ENCODE results near the gene IGFLR1.

The IGFLR1 gene

DNA sequence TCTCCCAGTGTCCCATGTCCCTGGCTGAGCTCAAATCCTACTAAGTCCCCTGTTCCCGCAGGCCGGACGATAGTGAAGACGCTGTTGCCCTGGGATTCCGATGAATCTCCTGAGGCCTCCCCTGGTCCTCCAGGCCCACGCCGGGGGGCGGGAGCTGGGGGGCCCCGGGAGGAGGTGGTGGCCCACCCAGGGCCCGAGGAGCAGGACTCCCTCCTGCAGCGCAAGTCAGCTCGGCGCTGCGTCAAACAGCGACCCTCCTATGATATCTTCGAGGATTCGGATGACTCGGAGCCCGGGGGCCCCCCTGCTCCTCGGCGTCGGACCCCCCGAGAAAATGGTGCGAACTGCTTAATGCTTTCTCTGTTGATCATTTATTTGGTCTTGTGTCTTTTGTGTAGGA is 18.6 kb downstream of the IGFLR1 start:
- no peak for DNase-seq (ENCODE audit: low spot score)

DNA sequence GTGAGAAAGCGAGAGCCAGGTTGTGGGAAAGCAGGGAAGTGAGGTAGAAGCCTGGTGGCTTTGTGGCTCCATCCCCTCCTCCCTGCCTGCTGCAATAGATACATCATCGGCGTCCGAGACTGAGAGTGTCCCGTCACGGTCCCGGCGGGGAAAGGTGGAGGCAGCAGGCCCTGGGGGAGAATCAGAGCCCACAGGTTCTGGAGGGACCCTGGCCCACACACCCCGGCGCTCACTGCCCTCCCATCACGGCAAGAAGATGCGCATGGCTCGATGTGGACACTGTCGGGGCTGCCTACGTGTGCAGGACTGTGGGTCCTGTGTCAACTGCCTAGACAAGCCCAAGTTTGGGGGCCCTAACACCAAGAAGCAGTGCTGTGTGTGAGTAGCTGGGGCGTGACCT is 19.4 kb downstream of the IGFLR1 start:
- no peak for DNase-seq (ENCODE audit: low spot score)

DNA sequence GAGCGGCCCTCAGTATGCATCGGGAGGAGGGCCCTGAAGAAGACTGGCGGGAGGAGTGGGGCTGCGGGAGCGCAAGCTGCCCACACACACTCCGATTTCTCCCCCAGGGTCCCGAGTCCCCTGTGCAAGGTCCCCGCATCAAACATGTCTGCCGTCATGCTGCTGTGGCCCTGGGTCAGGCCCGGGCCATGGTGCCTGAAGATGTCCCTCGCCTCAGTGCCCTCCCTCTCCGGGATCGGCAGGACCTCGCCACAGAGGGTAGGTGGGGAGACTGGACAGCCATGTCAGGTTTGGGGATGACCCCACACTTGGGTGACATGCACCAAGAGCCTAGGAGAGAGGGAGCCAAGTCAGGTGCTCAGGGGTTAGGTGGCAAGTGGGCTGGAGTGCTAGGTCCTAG is 19.8 kb downstream of the IGFLR1 start:
- DNase-seq (ENCODE audit: low spot score) = no peak

DNA sequence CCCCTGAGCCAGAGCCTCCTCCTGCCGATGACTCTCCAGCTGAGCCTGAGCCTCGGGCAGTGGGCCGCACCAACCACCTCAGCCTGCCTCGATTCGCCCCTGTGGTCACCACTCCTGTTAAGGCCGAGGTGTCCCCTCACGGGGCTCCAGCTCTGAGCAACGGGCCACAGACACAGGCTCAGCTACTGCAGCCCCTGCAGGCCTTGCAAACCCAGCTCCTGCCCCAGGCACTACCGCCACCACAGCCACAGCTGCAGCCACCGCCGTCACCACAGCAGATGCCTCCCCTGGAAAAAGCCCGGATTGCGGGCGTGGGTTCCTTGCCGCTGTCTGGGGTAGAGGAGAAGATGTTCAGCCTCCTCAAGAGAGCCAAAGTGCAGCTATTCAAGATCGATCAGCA is 20.9 kb downstream of the IGFLR1 start:
- DNase-seq (ENCODE audit: low spot score) = no peak

DNA sequence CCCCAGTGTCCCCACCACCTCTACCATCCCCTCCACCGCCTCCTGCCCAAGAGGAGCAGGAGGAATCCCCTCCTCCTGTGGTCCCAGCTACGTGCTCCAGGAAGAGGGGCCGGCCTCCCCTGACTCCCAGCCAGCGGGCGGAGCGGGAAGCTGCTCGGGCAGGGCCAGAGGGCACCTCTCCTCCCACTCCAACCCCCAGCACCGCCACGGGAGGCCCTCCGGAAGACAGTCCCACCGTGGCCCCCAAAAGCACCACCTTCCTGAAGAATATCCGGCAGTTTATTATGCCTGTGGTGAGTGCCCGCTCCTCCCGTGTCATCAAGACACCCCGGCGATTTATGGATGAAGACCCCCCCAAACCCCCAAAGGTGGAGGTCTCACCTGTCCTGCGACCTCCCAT is 21.6 kb downstream of the IGFLR1 start:
- DNase-seq (ENCODE audit: low spot score) = no peak

DNA sequence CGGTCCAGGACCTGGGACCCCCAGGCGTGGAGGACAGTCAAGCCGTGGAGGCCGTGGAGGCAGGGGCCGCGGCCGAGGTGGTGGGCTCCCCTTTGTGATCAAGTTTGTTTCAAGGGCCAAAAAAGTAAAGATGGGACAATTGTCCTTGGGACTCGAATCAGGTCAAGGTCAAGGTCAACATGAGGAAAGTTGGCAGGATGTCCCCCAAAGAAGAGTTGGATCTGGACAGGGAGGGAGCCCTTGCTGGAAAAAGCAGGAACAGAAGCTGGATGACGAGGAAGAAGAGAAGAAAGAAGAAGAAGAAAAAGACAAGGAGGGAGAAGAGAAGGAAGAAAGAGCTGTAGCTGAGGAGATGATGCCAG is 22.1 kb downstream of the IGFLR1 start:
- DNase-seq (ENCODE audit: low spot score) = no peak

DNA sequence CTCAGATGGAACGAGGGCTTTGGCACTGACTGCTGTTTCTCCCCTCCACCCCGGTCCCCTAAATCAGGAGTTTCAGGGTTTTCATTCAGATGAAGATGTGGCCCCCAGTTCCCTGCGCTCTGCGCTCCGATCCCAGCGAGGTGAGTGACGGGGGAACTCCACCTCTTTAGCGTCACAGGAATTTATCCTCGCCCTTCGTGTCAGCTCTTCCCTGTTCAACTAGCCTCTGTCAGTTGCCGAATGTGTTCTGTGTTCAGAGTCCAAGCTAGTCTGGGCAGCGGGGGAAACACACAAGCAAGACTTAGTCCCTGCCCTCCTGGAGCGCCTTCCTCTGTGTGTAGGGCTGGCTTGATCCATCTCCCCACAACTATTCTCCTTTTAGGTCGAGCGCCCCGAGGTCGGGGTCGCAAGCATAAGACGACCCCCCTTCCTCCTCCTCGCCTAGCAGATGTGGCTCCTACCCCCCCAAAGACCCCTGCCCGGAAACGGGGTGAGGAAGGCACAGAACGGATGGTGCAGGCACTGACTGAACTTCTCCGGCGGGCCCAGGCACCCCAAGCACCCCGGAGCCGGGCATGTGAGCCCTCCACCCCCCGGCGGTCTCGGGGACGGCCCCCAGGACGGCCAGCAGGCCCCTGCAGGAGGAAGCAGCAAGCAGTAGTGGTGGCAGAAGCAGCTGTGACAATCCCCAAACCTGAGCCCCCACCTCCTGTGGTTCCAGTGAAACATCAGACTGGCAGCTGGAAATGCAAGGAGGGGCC is 22.7 kb downstream of the IGFLR1 start:
- no peak for DNase-seq (ENCODE audit: low spot score)

DNA sequence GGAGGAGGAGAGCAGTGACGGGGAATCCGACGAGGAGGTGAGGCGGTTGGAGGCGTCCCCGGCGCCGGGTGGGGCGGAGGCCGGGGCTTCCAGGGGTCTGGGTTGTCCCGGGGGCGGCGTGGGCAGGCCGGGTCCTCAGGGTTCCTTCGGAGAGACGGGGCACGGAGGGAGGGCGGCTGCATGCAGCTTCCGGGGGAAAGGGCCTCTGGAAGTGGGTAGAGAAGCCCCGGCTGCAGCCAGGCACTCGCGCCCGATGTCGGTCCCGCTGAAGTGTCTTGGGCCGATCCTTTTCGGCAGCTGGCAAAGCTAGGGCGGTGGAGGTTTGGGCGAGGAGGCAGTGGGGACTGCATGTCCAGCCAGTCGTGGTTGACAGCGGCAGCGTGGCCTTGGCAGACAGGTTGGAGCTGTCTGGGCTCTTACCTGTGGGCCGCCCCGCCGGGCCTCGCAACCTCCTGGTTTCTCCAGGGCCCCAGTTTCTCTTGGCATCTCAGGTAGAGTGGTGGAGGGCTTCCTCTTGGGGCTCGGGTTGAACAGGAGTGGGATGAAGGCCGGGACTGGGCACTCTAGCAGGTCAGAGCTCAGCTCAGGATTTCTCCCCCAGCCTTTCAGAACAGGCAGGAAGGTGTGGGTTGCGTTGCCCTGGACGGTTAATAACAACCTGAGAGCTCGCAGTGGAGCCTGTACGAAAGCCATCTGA is 23.8 kb downstream of the IGFLR1 start:
- peak; percentile 51 for DNase-seq (ENCODE audit: low spot score)

DNA sequence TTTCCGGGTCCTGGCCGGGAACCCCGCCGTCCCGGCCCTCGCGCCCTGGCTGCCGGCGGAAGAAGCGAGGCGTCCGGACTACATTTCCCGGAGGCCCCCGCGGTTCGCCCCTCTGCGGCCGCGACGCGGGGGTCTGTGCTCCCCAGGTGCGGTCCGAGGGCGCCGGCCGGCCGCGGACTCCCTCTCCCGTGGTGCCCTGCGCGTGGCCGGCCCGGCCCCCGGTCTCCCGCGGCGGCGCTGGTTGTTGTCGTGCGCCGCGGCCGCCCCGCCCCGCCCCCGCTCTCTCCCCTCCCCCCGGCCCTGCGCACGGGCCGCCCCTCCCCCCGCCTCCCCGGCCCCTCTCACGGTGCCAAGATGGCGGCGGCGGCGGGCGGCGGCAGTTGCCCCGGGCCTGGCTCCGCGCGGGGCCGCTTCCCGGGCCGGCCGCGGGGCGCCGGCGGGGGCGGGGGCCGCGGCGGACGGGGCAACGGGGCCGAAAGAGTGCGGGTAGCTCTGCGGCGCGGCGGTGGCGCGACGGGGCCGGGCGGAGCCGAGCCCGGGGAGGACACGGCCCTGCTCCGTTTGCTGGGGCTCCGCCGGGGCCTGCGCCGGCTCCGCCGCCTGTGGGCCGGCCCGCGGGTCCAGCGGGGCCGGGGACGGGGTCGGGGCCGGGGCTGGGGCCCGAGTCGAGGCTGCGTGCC is 24.4 kb downstream of the IGFLR1 start, which contains the start of gene KMT2B:
KMT2B (plus strand) TSS at position 339 of the 680 bp plus-strand sequence; CDS start at position 355, 16 bp downstream.
- DNase-seq (ENCODE audit: low spot score) = no peak

DNA sequence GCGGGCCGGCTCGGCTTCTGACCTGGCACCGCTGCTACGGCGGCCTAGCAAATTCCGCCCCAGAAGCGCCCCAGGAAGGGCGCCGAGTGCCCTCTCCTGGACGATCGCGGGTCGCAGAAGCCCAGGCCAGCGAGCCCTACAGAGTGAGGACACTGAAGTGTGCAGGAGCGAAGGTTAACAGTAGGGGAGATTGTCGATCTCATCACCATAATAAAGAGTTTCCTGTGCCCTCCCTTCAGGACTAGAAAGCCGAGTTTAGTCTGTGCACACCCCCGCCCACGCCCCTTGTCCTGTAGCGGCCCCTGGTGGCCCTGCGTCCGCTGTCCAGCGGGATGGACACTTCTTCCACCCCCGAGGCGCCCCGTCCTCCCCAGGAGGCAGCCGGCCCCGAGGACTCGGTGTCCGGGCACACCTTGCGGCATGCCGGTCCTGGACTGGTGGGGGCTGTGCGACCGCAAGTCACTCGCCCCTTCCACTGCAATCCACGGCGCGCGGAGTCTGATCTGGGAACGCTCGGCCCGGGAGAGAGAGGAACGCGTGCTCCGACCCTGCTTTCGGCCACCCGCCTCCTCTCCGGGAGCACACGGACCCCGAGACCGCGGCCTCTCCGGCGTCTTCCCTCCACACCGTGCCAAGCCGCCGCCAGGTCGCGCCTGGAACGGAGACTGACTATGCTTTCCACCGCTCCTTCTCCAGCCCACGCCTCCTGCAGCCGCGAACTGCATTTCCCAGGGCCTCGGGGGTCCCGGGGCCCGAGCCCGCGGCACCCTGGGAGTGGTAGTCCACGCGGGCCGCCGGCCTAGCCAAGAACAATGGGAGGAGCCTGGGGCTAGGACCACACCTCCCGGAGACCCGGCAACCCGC is 25.2 kb downstream of the IGFLR1 start:
- peak; percentile 99 for DNase-seq (ENCODE audit: low spot score)

DNA sequence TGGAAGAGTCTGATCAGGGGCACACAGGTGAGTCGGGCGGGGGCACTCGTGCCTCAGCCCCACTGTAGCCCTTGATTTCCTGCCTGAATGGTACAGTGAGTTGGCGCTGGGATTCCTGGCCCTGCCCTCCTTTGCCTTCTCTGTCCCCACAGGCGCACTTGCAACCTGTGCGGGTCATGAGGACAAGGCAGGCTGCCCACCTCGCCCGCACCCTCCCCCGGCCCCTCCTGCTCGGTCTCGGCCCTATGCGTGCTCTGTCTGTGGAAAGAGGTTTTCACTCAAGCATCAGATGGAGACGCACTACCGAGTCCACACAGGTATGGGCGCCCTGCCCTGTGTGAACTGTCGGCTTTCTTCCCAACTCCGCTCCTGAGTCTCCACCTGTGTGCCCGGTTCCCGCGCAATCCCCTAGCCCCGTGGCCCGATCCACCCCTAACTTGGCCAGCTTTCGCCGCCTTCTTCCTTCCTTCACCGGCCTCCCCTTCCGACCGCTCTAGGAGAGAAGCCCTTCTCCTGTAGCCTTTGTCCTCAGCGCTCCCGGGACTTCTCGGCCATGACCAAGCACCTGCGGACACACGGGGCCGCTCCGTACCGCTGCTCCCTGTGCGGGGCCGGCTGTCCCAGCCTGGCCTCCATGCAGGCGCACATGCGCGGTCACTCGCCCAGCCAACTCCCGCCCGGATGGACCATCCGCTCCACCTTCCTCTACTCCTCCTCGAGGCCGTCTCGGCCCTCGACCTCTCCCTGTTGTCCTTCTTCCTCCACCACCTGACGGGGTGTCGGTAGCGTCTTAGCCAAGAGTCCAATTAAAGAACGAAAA is 26.1 kb downstream of the IGFLR1 start:
- no peak for DNase-seq (ENCODE audit: low spot score)

DNA sequence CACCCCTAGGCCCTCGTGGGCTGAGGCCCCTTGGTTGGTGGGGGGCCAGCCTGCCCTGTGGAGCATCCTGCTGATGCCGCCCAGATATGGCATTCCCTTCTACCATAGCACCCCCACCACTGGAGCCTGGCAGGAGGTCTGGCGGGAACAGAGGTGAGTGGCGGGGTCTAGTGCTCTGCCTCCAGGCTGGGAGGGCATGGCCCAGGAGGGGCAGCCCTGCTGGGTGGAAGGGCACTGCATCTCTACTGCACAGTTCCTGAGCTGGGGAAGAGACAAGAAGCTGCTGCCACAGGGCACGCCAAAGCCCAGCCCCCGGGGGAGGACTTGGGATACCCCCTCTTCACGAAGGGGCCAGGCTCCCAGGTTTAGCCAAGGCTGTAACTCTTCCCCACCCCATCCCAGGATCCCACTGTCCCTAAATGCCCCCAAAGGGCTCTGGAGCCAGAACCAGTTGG is 26.9 kb downstream of the IGFLR1 start:
- no peak for DNase-seq (ENCODE audit: low spot score)

DNA sequence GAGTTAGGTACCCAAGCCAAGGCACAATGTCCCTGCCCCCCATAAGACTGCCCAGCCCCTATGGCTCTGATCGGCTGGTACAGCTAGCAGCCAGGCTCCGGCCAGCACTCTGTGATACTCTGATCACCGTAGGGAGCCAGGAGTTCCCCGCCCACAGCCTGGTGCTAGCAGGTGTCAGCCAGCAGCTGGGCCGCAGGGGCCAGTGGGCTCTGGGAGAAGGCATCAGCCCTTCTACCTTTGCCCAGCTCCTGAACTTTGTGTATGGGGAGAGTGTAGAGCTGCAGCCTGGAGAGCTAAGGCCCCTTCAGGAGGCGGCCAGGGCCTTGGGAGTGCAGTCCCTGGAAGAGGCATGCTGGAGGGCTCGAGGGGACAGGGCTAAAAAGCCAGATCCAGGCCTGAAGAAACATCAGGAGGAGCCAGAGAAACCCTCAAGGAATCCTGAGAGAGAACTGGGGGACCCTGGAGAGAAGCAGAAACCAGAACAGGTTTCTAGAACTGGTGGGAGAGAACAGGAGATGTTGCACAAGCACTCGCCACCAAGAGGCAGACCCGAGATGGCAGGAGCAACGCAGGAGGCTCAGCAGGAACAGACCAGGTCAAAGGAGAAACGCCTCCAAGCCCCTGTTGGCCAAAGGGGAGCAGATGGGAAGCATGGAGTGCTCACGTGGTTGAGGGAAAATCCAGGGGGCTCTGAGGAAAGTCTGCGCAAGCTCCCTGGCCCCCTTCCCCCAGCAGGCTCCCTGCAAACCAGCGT is 27.5 kb downstream of the IGFLR1 start:
- DNase-seq (ENCODE audit: low spot score) = peak; percentile 32

DNA sequence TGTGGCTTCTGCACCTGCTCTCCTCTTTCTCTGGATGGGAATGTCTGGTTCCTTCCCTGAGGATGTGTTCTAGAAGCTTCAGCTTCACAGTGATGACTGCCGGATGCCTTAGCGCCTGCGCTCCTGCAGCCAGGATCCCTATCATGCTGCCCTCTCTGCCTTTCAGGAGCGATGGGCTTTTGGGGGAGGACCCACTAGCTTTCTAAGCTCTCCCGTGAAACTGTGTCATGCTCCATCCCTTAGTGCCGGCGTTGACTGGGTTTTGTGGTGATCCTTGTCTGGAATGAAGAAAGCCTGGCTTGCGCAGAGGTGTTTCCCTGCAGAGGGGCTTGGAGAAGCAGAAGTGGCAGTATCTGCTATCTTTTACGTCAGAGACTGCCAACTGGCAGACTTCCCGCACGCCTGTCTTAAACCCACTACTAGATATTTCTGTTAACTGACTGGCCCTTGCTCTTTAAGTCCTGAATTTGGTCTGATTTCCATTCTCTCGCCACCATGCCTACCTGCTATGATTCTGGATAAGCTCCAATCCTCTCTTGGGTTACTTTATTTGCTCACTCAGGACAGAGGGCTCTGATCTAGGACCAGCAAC is 28.3 kb downstream of the IGFLR1 start:
- no peak for DNase-seq (ENCODE audit: low spot score)

DNA sequence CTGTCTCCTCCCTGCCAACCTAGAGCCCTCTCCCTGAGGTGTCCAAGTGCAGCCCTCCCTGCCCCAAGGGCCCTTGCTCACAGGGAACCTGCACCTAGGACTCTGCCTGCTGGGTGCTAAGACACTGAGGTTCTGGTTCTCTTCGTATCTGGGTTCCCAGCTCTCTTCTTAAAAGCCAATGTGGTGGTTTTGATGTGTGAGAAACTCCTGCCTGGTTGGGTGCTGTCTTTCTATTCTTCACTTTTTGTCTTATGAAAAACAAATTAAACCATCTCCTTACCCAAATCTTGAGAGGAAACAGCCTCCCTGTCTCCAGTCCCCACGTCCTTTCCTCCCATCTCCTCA is 28.8 kb downstream of the IGFLR1 start:
- no peak for DNase-seq (ENCODE audit: low spot score)

DNA sequence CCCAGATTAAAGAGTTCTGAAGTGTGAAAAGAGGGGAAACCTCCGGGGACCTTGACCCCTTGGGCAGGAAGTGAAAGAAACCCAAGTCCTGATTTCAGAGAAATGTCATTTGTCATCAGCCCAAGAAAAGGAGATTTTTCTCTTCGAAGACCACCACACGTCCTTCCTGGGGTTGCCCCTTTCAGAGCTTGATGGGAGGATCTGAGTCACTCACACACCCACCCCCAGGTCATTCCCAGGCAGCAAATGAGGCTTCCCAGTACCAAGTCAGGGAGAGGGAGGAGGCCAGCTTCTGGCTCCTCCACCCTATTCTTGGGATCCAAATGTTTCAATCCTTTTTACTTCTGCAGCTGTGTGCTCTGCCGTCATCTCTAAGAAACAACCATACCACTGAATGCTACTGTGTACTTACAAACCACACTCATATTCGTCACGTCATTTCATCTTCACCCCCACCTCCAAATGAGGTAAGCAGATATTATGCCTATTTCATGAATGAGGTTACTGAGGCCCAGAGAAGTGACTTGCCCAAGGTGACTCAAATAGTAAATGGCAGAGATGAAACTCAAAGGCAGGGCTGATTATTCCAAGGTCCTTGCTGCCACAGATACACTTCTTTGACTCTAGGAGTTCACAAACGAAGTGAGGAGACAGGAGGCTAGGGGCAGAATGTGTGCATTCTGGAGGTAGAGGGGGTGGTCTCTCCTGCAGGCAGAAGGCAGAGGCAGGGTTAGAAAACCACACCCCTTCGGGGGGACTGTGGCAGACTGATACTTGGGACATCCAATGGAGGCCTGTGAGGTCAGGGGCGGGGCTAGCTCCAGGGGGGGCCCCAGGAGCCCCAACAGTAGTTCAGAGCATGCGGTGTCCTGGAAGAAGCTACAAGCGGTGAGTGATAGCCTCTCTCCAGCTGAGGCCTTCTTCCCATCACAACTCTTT is 29.4 kb downstream of the IGFLR1 start:
- no peak for DNase-seq (ENCODE audit: low spot score)

DNA sequence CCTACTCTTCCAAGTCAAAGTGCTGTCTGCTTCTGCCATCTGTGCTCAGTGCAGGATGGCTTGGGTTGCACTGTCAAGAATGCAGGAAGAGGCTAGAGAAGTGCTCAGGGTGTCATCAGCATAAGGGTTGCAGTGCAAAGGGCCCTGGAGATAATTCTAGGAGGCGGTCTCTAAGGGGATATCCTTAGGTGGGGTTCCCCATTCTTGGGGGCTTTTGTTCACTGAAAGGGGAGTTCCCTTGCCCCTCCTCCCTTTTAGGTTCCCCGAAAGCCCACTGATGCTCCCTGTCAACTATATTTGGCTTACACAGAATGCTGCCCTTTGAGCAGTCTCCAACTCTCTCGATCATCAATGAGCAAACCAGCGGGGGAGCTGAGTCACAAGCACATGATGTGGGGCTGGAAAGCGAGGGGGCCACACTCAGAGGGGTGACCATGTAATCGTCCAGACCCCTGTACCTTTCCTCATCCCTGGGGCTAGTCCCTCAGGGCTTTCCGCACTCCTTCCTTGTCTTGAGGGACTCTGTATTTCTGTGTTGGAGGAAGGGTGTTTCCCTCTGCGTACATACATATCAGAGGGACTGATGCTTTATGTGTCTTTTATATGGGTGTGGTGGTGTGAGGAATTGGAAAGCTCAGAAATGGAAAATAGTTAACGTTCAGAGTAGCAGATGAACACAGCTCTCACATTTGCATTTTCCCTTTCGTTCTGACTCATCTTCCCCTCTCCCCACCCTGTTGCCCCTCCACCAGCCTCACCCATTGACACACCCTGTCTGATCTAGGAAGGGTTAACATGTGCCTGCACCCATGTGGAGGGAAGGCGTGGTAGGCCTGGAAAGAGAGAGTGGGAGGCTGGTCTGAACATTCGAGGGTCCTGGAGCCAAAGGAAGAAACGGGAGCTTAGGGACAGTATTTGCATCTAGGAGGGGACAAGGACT is 31.2 kb downstream of the IGFLR1 start:
- peak; percentile 64 for DNase-seq (ENCODE audit: low spot score)

DNA sequence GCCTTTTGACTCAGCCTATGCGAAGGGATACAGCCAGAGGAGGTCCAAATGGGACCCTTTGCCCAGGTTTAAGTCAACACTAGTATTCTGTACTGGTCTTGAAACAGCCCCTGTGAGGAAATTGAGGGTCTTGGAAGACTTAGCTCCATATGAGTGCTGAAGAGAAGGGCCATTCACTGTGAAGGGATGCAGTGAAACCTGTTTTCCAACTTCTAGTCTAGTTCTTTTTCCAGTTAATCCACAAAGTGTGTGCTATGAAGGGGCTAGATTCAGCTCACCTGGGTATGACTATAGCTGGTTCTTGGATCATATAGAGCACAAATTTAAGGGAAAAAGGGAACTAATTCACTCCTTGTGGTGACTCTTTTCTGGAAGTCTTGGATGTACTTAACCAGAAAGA is 33.9 kb downstream of the IGFLR1 start:
- no peak for DNase-seq (ENCODE audit: low spot score)

Measured in germinal center (tissue), 1 donor.